ENCODE results near the gene S100Z.

Gene S100Z

GRCh38 chr5:76952795-76953536, 103.2 kb downstream of the S100Z start, which contains the start of gene CRHBP:
Gene CRHBP (plus strand): TSS chr5:76953045. CDS start chr5:76953135, 90 bp downstream.
- DNase-seq (ENCODE audit: low read depth), result no peak
- TF ChIP-seq CTCF (IDR thresholded peaks at IDR 0.05; ENCODE audit: control insufficient read depth, extremely low read depth, insufficient read depth), result no peak
- H3K4me3 ChIP-seq (ENCODE audit: low read depth, low read length), result peak within 1 kb of the TSS; percentile 28

- no peak for DNase-seq (ENCODE audit: low read depth)
- H3K4me3 ChIP-seq (ENCODE audit: low read depth, low read length), result peak overlapping the region; percentile 28
- TF ChIP-seq CTCF (IDR thresholded peaks at IDR 0.05; ENCODE audit: control insufficient read depth, extremely low read depth, insufficient read depth), result no peak
Observed at GRCh38 chr5:76953551-76954382, 104.0 kb downstream of the S100Z start.

- TF ChIP-seq CTCF (IDR thresholded peaks at IDR 0.05; ENCODE audit: control insufficient read depth, extremely low read depth, insufficient read depth), result no peak
- no peak for DNase-seq (ENCODE audit: low read depth)
- no peak overlapping the region; the same call in 1 of the 2 replicates for H3K4me3 ChIP-seq (ENCODE audit: low read depth, low read length)
Observed at GRCh38 chr5:76954383-76954763, 104.6 kb downstream of the S100Z start.

- DNase-seq (ENCODE audit: low read depth), result no peak
- no peak overlapping the region for H3K4me3 ChIP-seq (ENCODE audit: low read depth, low read length)
- no peak for TF ChIP-seq CTCF (IDR thresholded peaks at IDR 0.05; ENCODE audit: control insufficient read depth, extremely low read depth, insufficient read depth)
Observed at GRCh38 chr5:76956033-76956432, 106.2 kb downstream of the S100Z start.

- no peak for DNase-seq (ENCODE audit: low read depth)
- no peak overlapping the region for H3K4me3 ChIP-seq (ENCODE audit: low read depth, low read length)
- no peak for TF ChIP-seq CTCF (IDR thresholded peaks at IDR 0.05; ENCODE audit: control insufficient read depth, extremely low read depth, insufficient read depth)
Observed at GRCh38 chr5:76958991-76959767, 109.4 kb downstream of the S100Z start.

GRCh38 chr5:76960004-76960625, 110.3 kb downstream of the S100Z start:
- DNase-seq (ENCODE audit: low read depth), result no peak
- no peak for TF ChIP-seq CTCF (IDR thresholded peaks at IDR 0.05; ENCODE audit: control insufficient read depth, extremely low read depth, insufficient read depth)
- H3K4me3 ChIP-seq (ENCODE audit: low read depth, low read length), result no peak overlapping the region
